Tibial artery (tissue), 4 donors: ENCODE results near the gene TKFC.

Experiments
- DNase-seq, 2 donors: peaks; one replicate each; pipeline ENCODE4 v3.0.0-alpha.2; 2019
- H3K27ac ChIP-seq, 2 donors: fragments of 200-600 bp; sonication (generic) in 1 of 2; 1 replicate in 1 of 2; 2 replicates in 1 of 2; pipeline ENCODE4 v1.5.1; 2018 to 2019; ENCODE audit warnings: mild to moderate bottlenecking in 1 of 2
- H3K27me3 ChIP-seq, 2 donors: fragments of 200-600 bp; sonication (generic) in 1 of 2; one replicate each; pipeline versions ENCODE4 v1.5.1 to v1.6.0; 2016 to 2019
- H3K36me3 ChIP-seq, 3 donors: fragments of 200-600 bp; sonication (generic) in 2 of 3; one replicate each; pipeline ENCODE4 v1.5.1; 2016 to 2019; ENCODE audit warnings: mild to moderate bottlenecking in 2 of 3
- H3K4me1 ChIP-seq, 4 donors: fragments of 200-600 bp; sonication (generic) in 2 of 4; 1 replicate in 3 of 4; 2 replicates in 1 of 4; pipeline ENCODE4 v1.5.1; 2016 to 2019
- H3K4me3 ChIP-seq, 2 donors: fragments of 200-600 bp; sonication (generic) in 1 of 2; 1 replicate in 1 of 2; 2 replicates in 1 of 2; pipeline ENCODE4 v1.5.1; 2018 to 2019; ENCODE audit warnings: mild to moderate bottlenecking in 2 of 2
- H3K9me3 ChIP-seq, 3 donors: fragments of 200-600 bp; sonication (generic) in 1 of 3; one replicate each; pipeline ENCODE4 v1.5.1; 2016 to 2019
- intact Hi-C: fragments of 100-400 bp; cut with DNase I; formaldehyde crosslinking; loops from one replicate; pipeline ENCODE4 v1.15.0; 2023; ENCODE audit warnings: low total_unique reads
- TF ChIP-seq, protein P1 (sequence below), 2 experiments: fragments of 200-600 bp in 1 of 2; fragments of 450-650 bp in 1 of 2; IDR thresholded peaks; one replicate each; pipeline ENCODE4 v1.5.1; 2017 to 2019; ENCODE audit warnings: antibody characterized with exemption in 2 of 2, mild to moderate bottlenecking in 1 of 2, moderate library complexity in 1 of 2

Gene TKFC

DNA sequence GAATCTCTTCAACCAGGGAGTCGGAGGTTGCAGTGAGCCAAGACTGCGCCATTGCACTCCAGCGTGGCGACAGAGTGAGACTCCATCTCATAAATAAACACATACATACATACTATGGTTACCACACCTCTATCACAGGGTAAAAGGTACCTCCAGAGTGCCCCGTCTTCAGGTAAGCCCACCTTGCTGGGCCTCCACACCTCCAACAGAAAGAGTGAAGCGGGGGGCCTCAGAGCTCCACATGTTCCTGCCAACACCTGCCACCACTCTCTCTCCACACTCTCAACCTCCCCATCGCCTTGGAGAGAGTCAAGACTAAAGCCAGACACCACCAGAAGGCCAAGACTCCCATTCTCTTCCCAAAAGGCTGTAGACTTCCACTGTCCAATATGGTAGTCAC is 27.6 kb upstream of the TKFC start:
- intact Hi-C loops, result no loop called here
- Histone ChIP-seq H3K9me3 (no peaks in the 10 kb centered on the region), H3K4me1 (no peaks in the 10 kb centered on the region), H3K36me3 (peaks cover 93 to 100% (median 100%) of the 10 kb centered on the region in 3 donors), H3K4me3 (no peak overlapping the region), H3K27ac (no peak overlapping the region), H3K27me3 (no peaks in the 10 kb centered on the region)
- no peak for DNase-seq
- TF ChIP-seq, protein P1, sequence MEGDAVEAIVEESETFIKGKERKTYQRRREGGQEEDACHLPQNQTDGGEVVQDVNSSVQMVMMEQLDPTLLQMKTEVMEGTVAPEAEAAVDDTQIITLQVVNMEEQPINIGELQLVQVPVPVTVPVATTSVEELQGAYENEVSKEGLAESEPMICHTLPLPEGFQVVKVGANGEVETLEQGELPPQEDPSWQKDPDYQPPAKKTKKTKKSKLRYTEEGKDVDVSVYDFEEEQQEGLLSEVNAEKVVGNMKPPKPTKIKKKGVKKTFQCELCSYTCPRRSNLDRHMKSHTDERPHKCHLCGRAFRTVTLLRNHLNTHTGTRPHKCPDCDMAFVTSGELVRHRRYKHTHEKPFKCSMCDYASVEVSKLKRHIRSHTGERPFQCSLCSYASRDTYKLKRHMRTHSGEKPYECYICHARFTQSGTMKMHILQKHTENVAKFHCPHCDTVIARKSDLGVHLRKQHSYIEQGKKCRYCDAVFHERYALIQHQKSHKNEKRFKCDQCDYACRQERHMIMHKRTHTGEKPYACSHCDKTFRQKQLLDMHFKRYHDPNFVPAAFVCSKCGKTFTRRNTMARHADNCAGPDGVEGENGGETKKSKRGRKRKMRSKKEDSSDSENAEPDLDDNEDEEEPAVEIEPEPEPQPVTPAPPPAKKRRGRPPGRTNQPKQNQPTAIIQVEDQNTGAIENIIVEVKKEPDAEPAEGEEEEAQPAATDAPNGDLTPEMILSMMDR (IDR thresholded peaks at IDR 0.05), result no peak

DNA sequence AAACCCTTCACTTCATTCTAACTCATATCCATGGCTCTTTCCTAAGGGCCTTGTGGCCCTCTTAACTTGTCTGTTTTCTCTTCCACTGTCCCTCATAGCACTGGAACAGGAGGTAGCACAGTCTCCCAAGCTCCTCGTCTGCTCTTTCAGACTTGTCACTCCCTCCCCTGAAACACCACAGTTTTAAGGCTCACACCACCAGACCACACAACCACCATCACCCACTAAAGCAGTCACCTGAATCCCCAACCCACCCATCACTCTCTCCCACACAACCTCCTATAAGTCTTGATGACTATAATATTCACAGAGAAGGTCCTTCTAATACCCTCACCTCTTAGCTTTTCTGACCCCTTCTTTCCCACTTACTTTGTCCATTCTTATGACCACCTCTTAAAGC is 26.8 kb upstream of the TKFC start:
- H3K9me3 ChIP-seq, result no peaks in the 10 kb centered on the region
- peaks cover 93 to 100% (median 100%) of the 10 kb centered on the region in 3 donors for H3K36me3 ChIP-seq
- H3K4me3 ChIP-seq, result no peak overlapping the region
- H3K27ac ChIP-seq, result no peak overlapping the region
- intact Hi-C loops, result no loop called here
- no peak for DNase-seq
- no peaks in the 10 kb centered on the region for H3K4me1 ChIP-seq
- H3K27me3 ChIP-seq, result no peaks in the 10 kb centered on the region
- TF ChIP-seq, protein P1 (IDR thresholded peaks at IDR 0.05), result no peak

DNA sequence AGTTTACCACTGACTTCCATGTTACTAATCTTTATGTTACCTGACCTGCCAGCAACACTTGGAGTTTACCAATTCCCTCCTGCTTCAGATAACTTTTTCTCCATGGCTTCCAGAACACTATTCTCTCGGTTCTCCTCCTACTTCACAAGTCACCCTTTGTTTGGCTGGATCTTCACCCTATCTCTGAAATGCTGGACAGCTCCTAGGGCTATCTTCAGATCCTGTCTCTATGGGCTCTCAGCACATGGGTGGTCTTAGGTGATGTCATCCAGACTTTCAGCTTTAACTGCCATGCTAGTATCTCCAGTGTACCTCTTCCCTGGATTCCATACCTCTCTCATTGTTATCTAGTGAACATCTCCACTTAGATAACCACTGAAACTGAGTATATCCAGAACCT is 25.7 kb upstream of the TKFC start:
- Histone ChIP-seq H3K9me3 (no peaks in the 10 kb centered on the region), H3K36me3 (peaks cover 93 to 100% (median 100%) of the 10 kb centered on the region in 3 donors), H3K27me3 (no peaks in the 10 kb centered on the region), H3K4me3 (no peak overlapping the region), H3K4me1 (no peaks in the 10 kb centered on the region), H3K27ac (no peak overlapping the region)
- intact Hi-C loops, result no loop called here
- TF ChIP-seq, protein P1 (IDR thresholded peaks at IDR 0.05), result no peak
- no peak for DNase-seq

DNA sequence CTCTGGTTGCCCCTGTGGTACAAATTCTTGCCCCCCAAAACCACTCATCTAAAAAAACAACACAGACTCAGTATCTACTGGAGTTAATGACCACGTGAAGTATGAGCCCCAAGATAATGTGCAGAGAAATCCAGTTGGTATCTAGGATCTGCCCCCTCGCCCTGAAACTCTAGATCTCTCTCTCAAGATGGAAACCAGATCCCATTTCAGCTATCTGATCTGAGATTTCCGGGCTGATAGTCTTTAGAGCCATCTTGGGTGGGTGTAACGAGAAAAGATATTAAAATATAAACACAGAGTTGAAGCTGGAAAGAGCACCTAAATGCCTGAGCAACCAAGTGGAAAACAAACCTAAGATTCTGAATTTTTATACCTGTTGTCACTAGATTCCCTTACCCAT is 23.9 kb upstream of the TKFC start:
- Histone ChIP-seq H3K27ac (no peak overlapping the region), H3K27me3 (no peaks in the 10 kb centered on the region), H3K4me1 (no peaks in the 10 kb centered on the region), H3K9me3 (no peaks in the 10 kb centered on the region), H3K4me3 (no peak overlapping the region), H3K36me3 (peaks cover 93 to 100% (median 100%) of the 10 kb centered on the region in 3 donors)
- no peak for DNase-seq
- intact Hi-C loops, result no loop called here
- TF ChIP-seq, protein P1 (IDR thresholded peaks at IDR 0.05), result no peak

DNA sequence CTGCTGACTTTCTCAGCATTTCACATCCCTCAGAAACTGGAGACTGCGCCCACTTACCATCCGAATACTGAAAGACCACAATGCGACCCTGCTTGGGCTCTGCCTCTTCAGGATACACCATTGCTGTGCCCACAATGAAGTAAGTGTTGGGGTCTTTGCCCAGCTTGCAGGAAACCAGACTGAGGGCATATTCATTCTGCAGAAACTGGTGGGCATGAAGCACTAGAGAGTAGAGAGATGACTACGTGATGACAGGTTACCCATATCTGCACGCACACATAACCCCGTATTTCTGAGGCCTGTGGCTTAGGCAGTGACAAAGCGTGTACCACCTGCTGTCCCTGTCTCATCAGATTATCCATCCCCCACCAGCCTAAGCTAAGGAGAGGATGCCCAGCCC is 23.3 kb upstream of the TKFC start:
- TF ChIP-seq, protein P1 (IDR thresholded peaks at IDR 0.05), result no peak
- peaks cover 99 to 100% (median 100%) of the 10 kb centered on the region in 3 donors for H3K36me3 ChIP-seq
- DNase-seq, result no peak
- no peaks in the 10 kb centered on the region for H3K4me1 ChIP-seq
- H3K27me3 ChIP-seq, result no peaks in the 10 kb centered on the region
- intact Hi-C loops, result no loop called here
- no peak overlapping the region for H3K4me3 ChIP-seq
- no peaks in the 10 kb centered on the region for H3K9me3 ChIP-seq
- H3K27ac ChIP-seq, result no peak overlapping the region

DNA sequence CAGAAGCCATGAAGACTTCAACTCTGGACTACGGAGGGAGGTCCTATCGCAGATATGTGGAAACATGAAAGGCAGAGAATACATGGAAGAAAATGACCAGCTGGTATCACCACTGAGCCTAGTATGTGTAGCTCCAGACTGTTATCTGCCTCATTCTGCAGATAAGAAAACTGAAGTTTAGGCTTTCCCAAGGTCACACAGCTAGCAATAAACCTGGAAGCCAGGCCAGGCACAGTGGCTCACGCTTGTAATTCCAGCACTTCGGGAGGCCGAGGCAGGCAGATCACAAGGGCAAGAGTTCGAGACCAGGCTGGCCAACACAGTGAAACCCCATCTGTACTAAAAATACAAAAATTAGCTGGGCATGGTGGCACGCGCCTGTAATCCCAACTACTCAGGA is 22.3 kb upstream of the TKFC start:
- no peaks in the 10 kb centered on the region for H3K9me3 ChIP-seq
- H3K27ac ChIP-seq, result no peak overlapping the region
- H3K36me3 ChIP-seq, result peaks cover 99 to 100% (median 100%) of the 10 kb centered on the region in 3 donors
- no peaks in the 10 kb centered on the region for H3K4me1 ChIP-seq
- no peak overlapping the region for H3K4me3 ChIP-seq
- no peak for DNase-seq
- TF ChIP-seq, protein P1 (IDR thresholded peaks at IDR 0.05), result no peak
- intact Hi-C loops, result no loop called here
- H3K27me3 ChIP-seq, result no peaks in the 10 kb centered on the region
